SK-N-SH (cell line): ENCODE results near the gene LIMK2. TPM values are rescaled to one million over a fixed set of nuclear protein-coding genes. Genes with fewer than 3 reads are reported as not detected.

Experiments used
- CTCF ChIA-PET: fragments of 300-600, 350-600 bp; formaldehyde crosslinking; extraction: SDS; loops from one replicate; lab custom pipeline; 2021; lab: Yijun Ruan, JAX
- POLR2A ChIA-PET: fragments of 350-600 bp; sonication (Branson Sonifier 250); formaldehyde crosslinking; extraction: SDS; loops from one replicate; lab custom pipeline; 2020; ENCODE audit warnings: antibody characterized with exemption, inconsistent platforms; lab: Yijun Ruan, JAX
- DNase-seq: peaks from one replicate; pipeline ENCODE4 v3.0.0; 2012
- H2AFZ ChIP-seq: fragments of 200-600 bp; sonication (generic); 2 replicates; pipeline ENCODE4 v1.8.1; 2016; ENCODE audit warnings: antibody characterized with exemption, mild to moderate bottlenecking, low read depth
- H3F3A ChIP-seq: fragments of 200-600 bp; sonication (generic); replicated peaks from 2 replicates; pipeline ENCODE3; 2016; ENCODE audit warnings: antibody characterized with exemption, mild to moderate bottlenecking; ENCODE audit not compliant: insufficient read depth
- H3K27ac ChIP-seq, 2 experiments: fragments of 200-500 bp in 1 of 2; fragments of 200-600 bp in 1 of 2; sonication (Bioruptor generic) in 1 of 2; sonication (generic), shearing (Covaris generic) in 1 of 2; 2 replicates each; pipeline versions ENCODE4 v1.5.1 to v1.6.1; 2014 to 2016; ENCODE audit warnings: low read depth in 2 of 2, inconsistent platforms in 1 of 2, low read length in 1 of 2, mild to moderate bottlenecking in 1 of 2, mixed read lengths in 1 of 2
- H3K27me3 ChIP-seq: fragments of 200-600 bp; sonication (generic), shearing (Covaris generic); 2 replicates; pipeline ENCODE4 v1.6.1; 2016; ENCODE audit warnings: mixed run types; ENCODE audit not compliant: insufficient read depth
- H3K36me3 ChIP-seq, 2 experiments: fragments of 200-500 bp in 1 of 2; fragments of 200-600 bp in 1 of 2; sonication (Bioruptor generic) in 1 of 2; sonication (generic) in 1 of 2; replicated peaks in 1 of 2; 2 replicates each; pipeline versions ENCODE3 to v1.5.1; 2014 to 2016; ENCODE audit warnings: low read length in 1 of 2, mild to moderate bottlenecking in 1 of 2; ENCODE audit not compliant: insufficient read depth in 2 of 2, control insufficient read depth in 1 of 2
- H3K4me1 ChIP-seq, 2 experiments: fragments of 200-500 bp in 1 of 2; fragments of 200-600 bp in 1 of 2; sonication (Bioruptor generic) in 1 of 2; sonication (generic), shearing (Covaris generic) in 1 of 2; 2 replicates each; pipeline versions ENCODE4 v1.5.1 to v1.6.1; 2014 to 2016; ENCODE audit warnings: low read depth in 1 of 2, low read length in 1 of 2, mixed run types in 1 of 2; ENCODE audit not compliant: insufficient read depth in 2 of 2, control insufficient read depth in 1 of 2
- H3K4me2 ChIP-seq: fragments of 200-600 bp; sonication (generic), shearing (Covaris generic); 2 replicates; pipeline ENCODE4 v1.6.1; 2017; ENCODE audit warnings: mixed run types
- H3K4me3 ChIP-seq, 2 experiments: fragments of 200-500 bp in 1 of 2; fragments of 200-600 bp in 1 of 2; sonication (Bioruptor generic) in 1 of 2; sonication (generic), shearing (Covaris generic) in 1 of 2; 2 replicates each; pipeline versions ENCODE4 v1.5.1 to v1.8.1; 2014 to 2016; ENCODE audit warnings: low read depth in 2 of 2, inconsistent platforms in 1 of 2, low read length in 1 of 2, mild to moderate bottlenecking in 1 of 2, mixed read lengths in 1 of 2, moderate library complexity in 1 of 2
- H3K79me2 ChIP-seq: fragments of 200-600 bp; sonication (generic); 2 replicates; pipeline ENCODE4 v1.8.1; 2017; ENCODE audit warnings: mild to moderate bottlenecking; ENCODE audit not compliant: insufficient read depth
- H3K9ac ChIP-seq: fragments of 200-600 bp; sonication (generic); 2 replicates; pipeline ENCODE4 v1.6.1; 2017; ENCODE audit warnings: mixed run types
- H3K9me2 ChIP-seq: fragments of 200-600 bp; sonication (generic); 2 replicates; pipeline ENCODE4 v1.6.1; 2017; ENCODE audit warnings: mixed run types
- H3K9me3 ChIP-seq: fragments of 200-600 bp; sonication (generic); 2 replicates; pipeline ENCODE4 v1.6.1; 2017; ENCODE audit warnings: mixed run types, mild to moderate bottlenecking, moderate library complexity
- H4K20me1 ChIP-seq: fragments of 200-600 bp; sonication (generic); 2 replicates; pipeline ENCODE4 v1.6.1; 2017; ENCODE audit warnings: mild to moderate bottlenecking, mixed run types; ENCODE audit not compliant: insufficient read depth
- EZH2phosphoT487 ChIP-seq: fragments of 200-600 bp; sonication (generic); IDR thresholded peaks from 2 replicates; pipeline ENCODE4 v1.6.1; 2017; ENCODE audit warnings: low read depth, mixed run types, mild to moderate bottlenecking, antibody characterized with exemption, moderate library complexity, borderline replicate concordance
- FOSL2 ChIP-seq: IDR thresholded peaks from 2 replicates; pipeline ENCODE4 v1.4.0; 2012; ENCODE audit warnings: low read depth, mild to moderate bottlenecking, moderate library complexity, borderline replicate concordance
- FOXJ3 ChIP-seq: sonication (generic); formaldehyde crosslinking; IDR thresholded peaks from 2 replicates; pipeline ENCODE4 v1.5.1; 2020; ENCODE audit warnings: mild to moderate bottlenecking, missing genetic modification reagents
- FOXM1 ChIP-seq: IDR thresholded peaks from 2 replicates; pipeline ENCODE4 v1.4.0; 2012; ENCODE audit warnings: low read depth, mild to moderate bottlenecking
- GABPA ChIP-seq: IDR thresholded peaks from 2 replicates; pipeline ENCODE4 v1.4.0; 2012; ENCODE audit warnings: low read depth, mild to moderate bottlenecking
- GATA2 ChIP-seq: sonication (generic); formaldehyde crosslinking; IDR thresholded peaks from 2 replicates; pipeline ENCODE4 v1.5.0; 2020; ENCODE audit warnings: mild to moderate bottlenecking, missing genetic modification reagents
- POLR2AphosphoS5 ChIP-seq: IDR thresholded peaks from 2 replicates; pipeline ENCODE4 v1.6.1; 2012; ENCODE audit warnings: low read depth, low read length
- RAD21 ChIP-seq: IDR thresholded peaks from 2 replicates; pipeline ENCODE4 v1.6.1; 2012; ENCODE audit warnings: mild to moderate bottlenecking, low read length
- SIN3A ChIP-seq: IDR thresholded peaks from 2 replicates; pipeline ENCODE4 v1.6.1; 2012; ENCODE audit warnings: low read depth, mild to moderate bottlenecking, low read length, moderate library complexity, borderline replicate concordance
- SMC3 ChIP-seq: IDR thresholded peaks from 2 replicates; pipeline ENCODE4 v1.6.1; 2012; ENCODE audit warnings: low read depth, low read length, improper control_type of control experiment
- TAF1 ChIP-seq: IDR thresholded peaks from 2 replicates; pipeline ENCODE4 v1.6.1; 2012; ENCODE audit warnings: low read depth, mild to moderate bottlenecking, low read length, moderate library complexity, borderline replicate concordance
- TEAD4 ChIP-seq: IDR thresholded peaks from 2 replicates; pipeline ENCODE4 v1.4.0; 2012; ENCODE audit warnings: mild to moderate bottlenecking, borderline replicate concordance; ENCODE audit not compliant: insufficient read depth
- YY1 ChIP-seq: IDR thresholded peaks from 2 replicates; pipeline ENCODE4 v1.4.0; 2012; ENCODE audit warnings: low read depth, mild to moderate bottlenecking
- WGBS: methylation state at CpG from one replicate; pipeline ENCODE4 v1.1.6; 2017; ENCODE audit warnings: low lambda C conversion rate; 5-methylcytosine and 5-hydroxymethylcytosine counted together
- polyA plus RNA-seq, 3 experiments: library from polyadenylated mRNA; depleted of rRNA; stranded (reverse); fragments of >200 nt; gene quantifications; 2 replicates each; pipeline ENCODE4 v1.2.3, GENCODE V29; 2012
- TF ChIP-seq, protein P1 (sequence below): IDR thresholded peaks from 2 replicates; pipeline ENCODE4 v1.4.0; 2012; ENCODE audit warnings: low read depth, borderline replicate concordance
- TF ChIP-seq, protein P2 (sequence below): IDR thresholded peaks from 2 replicates; pipeline ENCODE4; 2012
- TF ChIP-seq, protein P3 (sequence below): fragments of 150-350 bp; IDR thresholded peaks from 2 replicates; pipeline ENCODE4 v1.6.1; 2016; ENCODE audit warnings: mild to moderate bottlenecking, low read depth, low read length
- TF ChIP-seq, protein P4 (sequence below): fragments of 200-600 bp; sonication (generic); IDR thresholded peaks from 2 replicates; pipeline ENCODE4 v1.6.1; 2017; ENCODE audit warnings: antibody characterized with exemption, mild to moderate bottlenecking, moderate library complexity
- TF ChIP-seq, protein P5 (sequence below): IDR thresholded peaks from 2 replicates; pipeline ENCODE4 v1.4.0; 2012; ENCODE audit warnings: low read depth, borderline replicate concordance
- TF ChIP-seq, protein P6 (sequence below): IDR thresholded peaks from 2 replicates; pipeline ENCODE4 v1.4.0; 2012; ENCODE audit warnings: low read depth
- TF ChIP-seq, protein P7 (sequence below): fragments of 150-350 bp; IDR thresholded peaks from 2 replicates; pipeline ENCODE4 v1.6.1; 2017; ENCODE audit warnings: antibody characterized with exemption, low read length, low read depth, borderline replicate concordance

The LIMK2 gene
- polyA plus RNA-seq, 1 of the 3 experiments (the other 2 are of a cell fraction): 9.8 TPM

DNA sequence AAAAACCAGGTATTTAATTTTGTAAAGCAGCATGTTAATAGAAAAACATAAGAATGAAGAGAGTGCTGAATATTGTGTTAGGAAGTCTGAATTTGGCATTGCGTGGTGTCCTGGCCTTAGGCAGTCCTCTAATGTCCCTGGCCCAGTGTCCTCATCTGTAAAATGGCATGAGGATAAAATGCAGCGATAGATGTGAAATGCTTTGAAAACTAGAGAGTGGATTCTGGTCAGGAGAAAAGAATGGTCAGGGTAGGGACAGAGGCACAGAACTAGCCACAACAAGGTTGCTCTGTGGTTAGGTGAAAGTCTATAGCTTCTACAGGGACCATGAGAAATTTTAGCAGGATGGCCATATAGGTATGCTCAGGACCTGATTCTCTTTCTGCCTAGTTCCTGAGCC is 33.2 kb upstream of the LIMK2 start:
- Histone ChIP-seq H3K9ac (no peak overlapping the region), H4K20me1 (no peaks in the 10 kb centered on the region), H3K27ac (0 out of 4 replicates have a peak overlapping the region, but pooled peaks of 1 of the 2 experiments have one; percentile 75), H3K36me3 (peaks cover 0 to 8% of the 10 kb centered on the region in 2 experiments), H3K4me1 (peaks cover 0 to 20% of the 10 kb centered on the region in 2 experiments; a peak in 1 of 4 replicates), H3F3A (peaks cover 40% of the 10 kb centered on the region), H3K4me2 (no peak overlapping the region), H2AFZ (no peak overlapping the region), H3K79me2 (peaks cover 76% of the 10 kb centered on the region), H3K27me3 (no peaks in the 10 kb centered on the region), H3K4me3 (no peak overlapping the region), H3K9me2 (no peaks in the 10 kb centered on the region), H3K9me3 (no peaks in the 10 kb centered on the region)
- ChIA-PET POLR2A (no interaction called here), CTCF (interaction anchor here (0.7 to 0.8 kb wide), 2 partner anchors 13 to 94 kb away, joined by 3 to 4 read pairs; no protein-coding TSS in a partner anchor)
- no peak for DNase-seq
- TF ChIP-seq TAF1 (no peak), POLR2AphosphoS5 (no peak), SIN3A (no peak), FOSL2 (no peak), GATA2 (CRISPR knock-in tag) (no peak)
- TF ChIP-seq, protein P1, sequence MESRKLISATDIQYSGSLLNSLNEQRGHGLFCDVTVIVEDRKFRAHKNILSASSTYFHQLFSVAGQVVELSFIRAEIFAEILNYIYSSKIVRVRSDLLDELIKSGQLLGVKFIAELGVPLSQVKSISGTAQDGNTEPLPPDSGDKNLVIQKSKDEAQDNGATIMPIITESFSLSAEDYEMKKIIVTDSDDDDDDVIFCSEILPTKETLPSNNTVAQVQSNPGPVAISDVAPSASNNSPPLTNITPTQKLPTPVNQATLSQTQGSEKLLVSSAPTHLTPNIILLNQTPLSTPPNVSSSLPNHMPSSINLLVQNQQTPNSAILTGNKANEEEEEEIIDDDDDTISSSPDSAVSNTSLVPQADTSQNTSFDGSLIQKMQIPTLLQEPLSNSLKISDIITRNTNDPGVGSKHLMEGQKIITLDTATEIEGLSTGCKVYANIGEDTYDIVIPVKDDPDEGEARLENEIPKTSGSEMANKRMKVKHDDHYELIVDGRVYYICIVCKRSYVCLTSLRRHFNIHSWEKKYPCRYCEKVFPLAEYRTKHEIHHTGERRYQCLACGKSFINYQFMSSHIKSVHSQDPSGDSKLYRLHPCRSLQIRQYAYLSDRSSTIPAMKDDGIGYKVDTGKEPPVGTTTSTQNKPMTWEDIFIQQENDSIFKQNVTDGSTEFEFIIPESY: no peak
- WGBS: 97% methylated on average over 2 of the region's 2 CpGs

DNA sequence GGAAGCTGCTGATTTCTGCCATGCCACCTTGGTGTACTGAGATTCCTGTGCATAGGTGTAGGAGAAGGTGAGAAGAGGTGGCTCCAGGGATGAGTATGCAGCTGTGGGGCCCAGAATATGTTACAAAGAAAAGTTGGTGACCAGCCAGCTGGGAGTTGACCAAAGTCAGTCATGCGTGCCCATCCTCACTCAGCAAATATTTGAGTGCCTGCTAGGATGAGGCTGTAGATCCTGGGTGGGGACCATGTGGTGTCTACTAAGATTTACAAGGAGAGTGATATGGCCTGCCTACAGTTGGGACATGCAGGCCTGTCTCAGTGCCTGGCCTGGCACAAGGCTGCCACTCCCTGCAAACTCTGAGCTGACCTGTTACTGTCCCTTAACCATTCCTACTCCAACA is 32.8 kb upstream of the LIMK2 start:
- no peaks in the 10 kb centered on the region for H4K20me1 ChIP-seq
- peaks cover 35% of the 10 kb centered on the region for H3F3A ChIP-seq
- ChIA-PET CTCF (interaction anchor here (0.7 to 0.8 kb wide), 2 partner anchors 12 to 94 kb away, joined by 3 to 4 read pairs; no protein-coding TSS in a partner anchor), POLR2A (no interaction called here)
- H3K79me2 ChIP-seq: peaks cover 71% of the 10 kb centered on the region
- H3K4me2 ChIP-seq: no peak overlapping the region
- H3K4me3 ChIP-seq: no peak overlapping the region
- H3K9me2 ChIP-seq: no peaks in the 10 kb centered on the region
- H3K9ac ChIP-seq: no peak overlapping the region
- no peaks in the 10 kb centered on the region for H3K9me3 ChIP-seq
- no peak for DNase-seq
- WGBS: 86% methylated on average over 1 of the region's 1 CpG
- H3K27me3 ChIP-seq: no peaks in the 10 kb centered on the region
- H3K27ac ChIP-seq: no peak overlapping the region
- peaks cover 0 to 8% of the 10 kb centered on the region in 2 experiments for H3K36me3 ChIP-seq
- H2AFZ ChIP-seq: no peak overlapping the region
- peaks cover 0 to 17% of the 10 kb centered on the region in 2 experiments; a peak in 1 of 4 replicates for H3K4me1 ChIP-seq
- TF ChIP-seq, protein P2, sequence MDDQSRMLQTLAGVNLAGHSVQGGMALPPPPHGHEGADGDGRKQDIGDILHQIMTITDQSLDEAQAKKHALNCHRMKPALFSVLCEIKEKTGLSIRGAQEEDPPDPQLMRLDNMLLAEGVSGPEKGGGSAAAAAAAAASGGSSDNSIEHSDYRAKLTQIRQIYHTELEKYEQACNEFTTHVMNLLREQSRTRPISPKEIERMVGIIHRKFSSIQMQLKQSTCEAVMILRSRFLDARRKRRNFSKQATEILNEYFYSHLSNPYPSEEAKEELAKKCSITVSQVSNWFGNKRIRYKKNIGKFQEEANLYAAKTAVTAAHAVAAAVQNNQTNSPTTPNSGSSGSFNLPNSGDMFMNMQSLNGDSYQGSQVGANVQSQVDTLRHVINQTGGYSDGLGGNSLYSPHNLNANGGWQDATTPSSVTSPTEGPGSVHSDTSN: no peak
- TF ChIP-seq, protein P3, sequence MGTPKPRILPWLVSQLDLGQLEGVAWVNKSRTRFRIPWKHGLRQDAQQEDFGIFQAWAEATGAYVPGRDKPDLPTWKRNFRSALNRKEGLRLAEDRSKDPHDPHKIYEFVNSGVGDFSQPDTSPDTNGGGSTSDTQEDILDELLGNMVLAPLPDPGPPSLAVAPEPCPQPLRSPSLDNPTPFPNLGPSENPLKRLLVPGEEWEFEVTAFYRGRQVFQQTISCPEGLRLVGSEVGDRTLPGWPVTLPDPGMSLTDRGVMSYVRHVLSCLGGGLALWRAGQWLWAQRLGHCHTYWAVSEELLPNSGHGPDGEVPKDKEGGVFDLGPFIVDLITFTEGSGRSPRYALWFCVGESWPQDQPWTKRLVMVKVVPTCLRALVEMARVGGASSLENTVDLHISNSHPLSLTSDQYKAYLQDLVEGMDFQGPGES: no peak
- TF ChIP-seq EZH2phosphoT487 (no peak), RAD21 (no peak), GABPA (no peak), SMC3 (no peak), TEAD4 (no peak), FOXM1 (no peak), YY1 (no peak), FOXJ3 (no peak)
- TF ChIP-seq, protein P4, sequence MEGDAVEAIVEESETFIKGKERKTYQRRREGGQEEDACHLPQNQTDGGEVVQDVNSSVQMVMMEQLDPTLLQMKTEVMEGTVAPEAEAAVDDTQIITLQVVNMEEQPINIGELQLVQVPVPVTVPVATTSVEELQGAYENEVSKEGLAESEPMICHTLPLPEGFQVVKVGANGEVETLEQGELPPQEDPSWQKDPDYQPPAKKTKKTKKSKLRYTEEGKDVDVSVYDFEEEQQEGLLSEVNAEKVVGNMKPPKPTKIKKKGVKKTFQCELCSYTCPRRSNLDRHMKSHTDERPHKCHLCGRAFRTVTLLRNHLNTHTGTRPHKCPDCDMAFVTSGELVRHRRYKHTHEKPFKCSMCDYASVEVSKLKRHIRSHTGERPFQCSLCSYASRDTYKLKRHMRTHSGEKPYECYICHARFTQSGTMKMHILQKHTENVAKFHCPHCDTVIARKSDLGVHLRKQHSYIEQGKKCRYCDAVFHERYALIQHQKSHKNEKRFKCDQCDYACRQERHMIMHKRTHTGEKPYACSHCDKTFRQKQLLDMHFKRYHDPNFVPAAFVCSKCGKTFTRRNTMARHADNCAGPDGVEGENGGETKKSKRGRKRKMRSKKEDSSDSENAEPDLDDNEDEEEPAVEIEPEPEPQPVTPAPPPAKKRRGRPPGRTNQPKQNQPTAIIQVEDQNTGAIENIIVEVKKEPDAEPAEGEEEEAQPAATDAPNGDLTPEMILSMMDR: no peak
- TF ChIP-seq, protein P5, sequence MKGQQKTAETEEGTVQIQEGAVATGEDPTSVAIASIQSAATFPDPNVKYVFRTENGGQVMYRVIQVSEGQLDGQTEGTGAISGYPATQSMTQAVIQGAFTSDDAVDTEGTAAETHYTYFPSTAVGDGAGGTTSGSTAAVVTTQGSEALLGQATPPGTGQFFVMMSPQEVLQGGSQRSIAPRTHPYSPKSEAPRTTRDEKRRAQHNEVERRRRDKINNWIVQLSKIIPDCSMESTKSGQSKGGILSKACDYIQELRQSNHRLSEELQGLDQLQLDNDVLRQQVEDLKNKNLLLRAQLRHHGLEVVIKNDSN: no peak
- TF ChIP-seq, protein P6, sequence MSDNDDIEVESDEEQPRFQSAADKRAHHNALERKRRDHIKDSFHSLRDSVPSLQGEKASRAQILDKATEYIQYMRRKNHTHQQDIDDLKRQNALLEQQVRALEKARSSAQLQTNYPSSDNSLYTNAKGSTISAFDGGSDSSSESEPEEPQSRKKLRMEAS: no peak
- TF ChIP-seq, protein P7, sequence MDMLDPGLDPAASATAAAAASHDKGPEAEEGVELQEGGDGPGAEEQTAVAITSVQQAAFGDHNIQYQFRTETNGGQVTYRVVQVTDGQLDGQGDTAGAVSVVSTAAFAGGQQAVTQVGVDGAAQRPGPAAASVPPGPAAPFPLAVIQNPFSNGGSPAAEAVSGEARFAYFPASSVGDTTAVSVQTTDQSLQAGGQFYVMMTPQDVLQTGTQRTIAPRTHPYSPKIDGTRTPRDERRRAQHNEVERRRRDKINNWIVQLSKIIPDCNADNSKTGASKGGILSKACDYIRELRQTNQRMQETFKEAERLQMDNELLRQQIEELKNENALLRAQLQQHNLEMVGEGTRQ: no peak
